ENCODE measurements around the gene PSMF1. TPM values are rescaled to one million over a fixed set of nuclear protein-coding genes. Genes with fewer than 3 reads are reported as not detected.
A peak's percentile ranks its signal among the peaks of the same experiment; 100 is the strongest.

Gene PSMF1
- polyA plus RNA-seq, 1 donor from 2014 or later, result 236 TPM

DNA sequence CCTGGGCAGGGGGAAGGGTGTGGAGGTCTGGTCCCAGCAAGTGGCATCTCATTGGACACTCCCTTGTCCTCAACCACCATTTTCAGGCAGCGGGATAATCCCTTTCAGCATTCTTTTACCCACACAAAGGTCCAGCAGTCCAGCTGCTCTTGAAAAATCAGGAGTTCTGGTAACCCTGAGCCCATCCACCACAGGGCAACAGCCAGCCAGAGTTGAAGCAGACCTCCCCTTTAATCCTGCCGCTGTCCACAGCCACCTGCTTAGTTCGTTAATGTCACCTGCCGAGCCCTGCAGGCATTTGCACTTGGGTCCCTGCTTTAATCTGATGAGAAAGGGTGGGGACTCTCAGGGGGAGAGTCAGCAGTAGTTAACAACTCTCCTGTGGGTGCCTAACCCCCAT is 55.3 kb downstream of the PSMF1 start:
- Histone ChIP-seq H4K20me1 (ENCODE audit: insufficient read depth) (no peaks in the 10 kb centered on the region), H3K4me3 (ENCODE audit: low read length) (no peak overlapping the region), H3K9me2 (ENCODE audit: insufficient read depth, low read length) (no peaks in the 10 kb centered on the region), H3K27ac (ENCODE audit: low read length) (no peak overlapping the region), H3K79me2 (replicated peaks; ENCODE audit: insufficient read depth, low read length) (no peaks in the 10 kb centered on the region), H3K9ac (ENCODE audit: low read length) (no peak overlapping the region), H2AFZ (ENCODE audit: low read depth, low read length) (no peak overlapping the region), H3K27me3 (ENCODE audit: insufficient read depth, low read depth, low read length) (no peaks in the 10 kb centered on the region), H3F3A (ENCODE audit: insufficient read depth, low read length, poor library complexity, severe bottlenecking) (peaks cover 4% of the 10 kb centered on the region), H3K36me3 (ENCODE audit: insufficient read depth, low read length) (no peaks in the 10 kb centered on the region), H3K9me3 (ENCODE audit: low read length) (no peaks in the 10 kb centered on the region), H3K4me2 (ENCODE audit: low read length) (no peak overlapping the region)
- TF ChIP-seq RAD21 (conservative IDR thresholded peaks at IDR 0.05), result no peak
- no peak for TF ChIP-seq EZH2 (IDR thresholded peaks at IDR 0.05; ENCODE audit: borderline replicate concordance, insufficient read depth, low read length, poor library complexity, severe bottlenecking)
- TF ChIP-seq, protein P1, sequence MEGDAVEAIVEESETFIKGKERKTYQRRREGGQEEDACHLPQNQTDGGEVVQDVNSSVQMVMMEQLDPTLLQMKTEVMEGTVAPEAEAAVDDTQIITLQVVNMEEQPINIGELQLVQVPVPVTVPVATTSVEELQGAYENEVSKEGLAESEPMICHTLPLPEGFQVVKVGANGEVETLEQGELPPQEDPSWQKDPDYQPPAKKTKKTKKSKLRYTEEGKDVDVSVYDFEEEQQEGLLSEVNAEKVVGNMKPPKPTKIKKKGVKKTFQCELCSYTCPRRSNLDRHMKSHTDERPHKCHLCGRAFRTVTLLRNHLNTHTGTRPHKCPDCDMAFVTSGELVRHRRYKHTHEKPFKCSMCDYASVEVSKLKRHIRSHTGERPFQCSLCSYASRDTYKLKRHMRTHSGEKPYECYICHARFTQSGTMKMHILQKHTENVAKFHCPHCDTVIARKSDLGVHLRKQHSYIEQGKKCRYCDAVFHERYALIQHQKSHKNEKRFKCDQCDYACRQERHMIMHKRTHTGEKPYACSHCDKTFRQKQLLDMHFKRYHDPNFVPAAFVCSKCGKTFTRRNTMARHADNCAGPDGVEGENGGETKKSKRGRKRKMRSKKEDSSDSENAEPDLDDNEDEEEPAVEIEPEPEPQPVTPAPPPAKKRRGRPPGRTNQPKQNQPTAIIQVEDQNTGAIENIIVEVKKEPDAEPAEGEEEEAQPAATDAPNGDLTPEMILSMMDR (IDR thresholded peaks at IDR 0.05; ENCODE audit: poor library complexity, severe bottlenecking), result no peak
- TF ChIP-seq POLR2AphosphoS5 (IDR thresholded peaks at IDR 0.05), result no peak
- TF ChIP-seq, protein P2, sequence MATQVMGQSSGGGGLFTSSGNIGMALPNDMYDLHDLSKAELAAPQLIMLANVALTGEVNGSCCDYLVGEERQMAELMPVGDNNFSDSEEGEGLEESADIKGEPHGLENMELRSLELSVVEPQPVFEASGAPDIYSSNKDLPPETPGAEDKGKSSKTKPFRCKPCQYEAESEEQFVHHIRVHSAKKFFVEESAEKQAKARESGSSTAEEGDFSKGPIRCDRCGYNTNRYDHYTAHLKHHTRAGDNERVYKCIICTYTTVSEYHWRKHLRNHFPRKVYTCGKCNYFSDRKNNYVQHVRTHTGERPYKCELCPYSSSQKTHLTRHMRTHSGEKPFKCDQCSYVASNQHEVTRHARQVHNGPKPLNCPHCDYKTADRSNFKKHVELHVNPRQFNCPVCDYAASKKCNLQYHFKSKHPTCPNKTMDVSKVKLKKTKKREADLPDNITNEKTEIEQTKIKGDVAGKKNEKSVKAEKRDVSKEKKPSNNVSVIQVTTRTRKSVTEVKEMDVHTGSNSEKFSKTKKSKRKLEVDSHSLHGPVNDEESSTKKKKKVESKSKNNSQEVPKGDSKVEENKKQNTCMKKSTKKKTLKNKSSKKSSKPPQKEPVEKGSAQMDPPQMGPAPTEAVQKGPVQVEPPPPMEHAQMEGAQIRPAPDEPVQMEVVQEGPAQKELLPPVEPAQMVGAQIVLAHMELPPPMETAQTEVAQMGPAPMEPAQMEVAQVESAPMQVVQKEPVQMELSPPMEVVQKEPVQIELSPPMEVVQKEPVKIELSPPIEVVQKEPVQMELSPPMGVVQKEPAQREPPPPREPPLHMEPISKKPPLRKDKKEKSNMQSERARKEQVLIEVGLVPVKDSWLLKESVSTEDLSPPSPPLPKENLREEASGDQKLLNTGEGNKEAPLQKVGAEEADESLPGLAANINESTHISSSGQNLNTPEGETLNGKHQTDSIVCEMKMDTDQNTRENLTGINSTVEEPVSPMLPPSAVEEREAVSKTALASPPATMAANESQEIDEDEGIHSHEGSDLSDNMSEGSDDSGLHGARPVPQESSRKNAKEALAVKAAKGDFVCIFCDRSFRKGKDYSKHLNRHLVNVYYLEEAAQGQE (IDR thresholded peaks at IDR 0.05; ENCODE audit: borderline replicate concordance), result no peak
- TF ChIP-seq MXI1 (conservative IDR thresholded peaks at IDR 0.05; ENCODE audit: poor library complexity, severe bottlenecking), result no peak
- TF ChIP-seq TAF1 (IDR thresholded peaks at IDR 0.05; ENCODE audit: low read depth), result no peak
- TF ChIP-seq SMC3 (conservative IDR thresholded peaks at IDR 0.05; ENCODE audit: poor library complexity), result no peak
- no peak for TF ChIP-seq EP300 (conservative IDR thresholded peaks at IDR 0.05; ENCODE audit: poor library complexity, severe bottlenecking)

GRCh38 chr20:1174787-1175186 is 56.4 kb downstream of the PSMF1 start:
- TF ChIP-seq EZH2 (IDR thresholded peaks at IDR 0.05; ENCODE audit: borderline replicate concordance, insufficient read depth, low read length, poor library complexity, severe bottlenecking) (no peak), POLR2AphosphoS5 (IDR thresholded peaks at IDR 0.05) (peak; percentile 13)
- Histone ChIP-seq H3F3A (ENCODE audit: insufficient read depth, low read length, poor library complexity, severe bottlenecking) (peaks cover 4% of the 10 kb centered on the region), H3K27ac (ENCODE audit: low read length) (no peak overlapping the region), H2AFZ (ENCODE audit: low read depth, low read length) (no peak overlapping the region), H3K9me3 (ENCODE audit: low read length) (no peaks in the 10 kb centered on the region), H3K79me2 (replicated peaks; ENCODE audit: insufficient read depth, low read length) (no peaks in the 10 kb centered on the region), H3K4me3 (ENCODE audit: low read length) (no peak overlapping the region), H3K9ac (ENCODE audit: low read length) (no peak overlapping the region), H3K9me2 (ENCODE audit: insufficient read depth, low read length) (no peaks in the 10 kb centered on the region), H3K36me3 (ENCODE audit: insufficient read depth, low read length) (no peaks in the 10 kb centered on the region), H4K20me1 (ENCODE audit: insufficient read depth) (no peaks in the 10 kb centered on the region), H3K27me3 (ENCODE audit: insufficient read depth, low read depth, low read length) (no peaks in the 10 kb centered on the region), H3K4me2 (ENCODE audit: low read length) (no peak overlapping the region)

DNA sequence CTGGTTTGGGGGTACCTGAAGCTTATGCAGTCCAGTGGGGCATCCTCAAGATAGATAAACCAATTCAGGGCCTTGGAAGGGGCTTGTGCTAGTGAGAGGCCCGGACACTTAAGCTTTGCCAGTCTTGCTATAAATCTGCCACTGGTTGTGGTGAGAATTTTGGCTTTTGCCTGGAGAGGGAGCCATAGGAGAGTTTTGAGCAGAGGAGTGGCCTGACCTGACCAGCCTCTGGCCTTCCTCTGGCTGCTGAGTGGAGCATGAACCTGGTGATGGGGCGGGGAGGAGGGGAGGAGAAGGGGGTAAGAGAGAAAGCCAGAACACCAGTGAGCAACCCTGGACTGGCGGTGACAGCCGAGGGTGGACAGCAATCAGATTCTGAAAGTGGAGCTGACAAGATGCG is 59.3 kb downstream of the PSMF1 start:
- Histone ChIP-seq H3K79me2 (replicated peaks; ENCODE audit: insufficient read depth, low read length) (no peaks in the 10 kb centered on the region), H3K4me2 (ENCODE audit: low read length) (no peak overlapping the region), H2AFZ (ENCODE audit: low read depth, low read length) (no peak overlapping the region), H3K9me2 (ENCODE audit: insufficient read depth, low read length) (no peaks in the 10 kb centered on the region), H3K36me3 (ENCODE audit: insufficient read depth, low read length) (no peaks in the 10 kb centered on the region), H3K27ac (ENCODE audit: low read length) (no peak overlapping the region), H3K27me3 (ENCODE audit: insufficient read depth, low read depth, low read length) (no peaks in the 10 kb centered on the region), H3K4me3 (ENCODE audit: low read length) (no peak overlapping the region), H3K9ac (ENCODE audit: low read length) (no peak overlapping the region), H3K9me3 (ENCODE audit: low read length) (no peaks in the 10 kb centered on the region), H4K20me1 (ENCODE audit: insufficient read depth) (no peaks in the 10 kb centered on the region), H3F3A (ENCODE audit: insufficient read depth, low read length, poor library complexity, severe bottlenecking) (peaks cover 4% of the 10 kb centered on the region)
- no peak for TF ChIP-seq EP300 (conservative IDR thresholded peaks at IDR 0.05; ENCODE audit: poor library complexity, severe bottlenecking)
